GM18505 (cell line): ENCODE data around the gene CPLX1.

Source experiments
- ATAC-seq: cut with Tn5 transposase; IDR thresholded peaks from one replicate; pipeline ENCODE4 v1.9.1; 2021; ENCODE audit not compliant: unreplicated experiment
- POLR2A ChIP-seq: IDR thresholded peaks from 4 replicates; pipeline ENCODE4 v1.6.1; 2011; ENCODE audit warnings: borderline replicate concordance; ENCODE audit not compliant: insufficient read depth, insufficient read length; ENCODE audit errors: extremely low read depth

CPLX1 gene

DNA sequence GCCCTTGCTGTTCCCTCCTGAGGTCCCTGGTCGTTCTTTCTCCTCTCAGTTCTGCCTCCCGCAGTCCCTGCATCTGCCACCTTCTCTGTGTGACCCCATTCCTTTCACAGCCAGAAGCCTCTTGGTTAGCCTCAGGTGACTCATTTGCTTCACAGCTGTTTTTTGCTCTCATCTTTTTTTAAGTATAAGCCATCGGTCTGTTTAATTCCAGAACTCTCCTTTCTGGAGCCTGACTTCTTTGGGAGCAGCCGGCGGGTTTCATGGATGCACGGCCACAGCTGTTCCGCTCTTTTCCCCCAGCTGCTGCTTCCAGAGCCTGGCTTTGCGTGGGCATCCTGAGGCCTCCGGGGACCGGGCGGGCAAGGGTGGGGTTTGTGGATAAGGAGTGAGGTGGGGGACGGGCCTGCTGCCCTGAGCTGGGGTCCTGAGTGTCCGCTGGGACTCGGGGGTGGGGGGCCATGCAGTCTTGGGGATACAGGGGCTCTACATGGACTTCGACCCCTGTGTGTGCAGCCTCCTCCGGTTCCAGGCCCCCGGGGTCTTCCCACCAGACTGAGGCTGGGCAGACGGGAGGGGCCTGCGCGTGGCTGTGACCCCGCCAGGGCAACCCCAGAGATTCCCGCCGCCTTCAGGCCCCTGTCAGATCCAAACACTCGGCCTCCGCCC lies 73.6 kb downstream of the CPLX1 start:
- no peak for ATAC-seq
- no peak for TF ChIP-seq POLR2A

DNA sequence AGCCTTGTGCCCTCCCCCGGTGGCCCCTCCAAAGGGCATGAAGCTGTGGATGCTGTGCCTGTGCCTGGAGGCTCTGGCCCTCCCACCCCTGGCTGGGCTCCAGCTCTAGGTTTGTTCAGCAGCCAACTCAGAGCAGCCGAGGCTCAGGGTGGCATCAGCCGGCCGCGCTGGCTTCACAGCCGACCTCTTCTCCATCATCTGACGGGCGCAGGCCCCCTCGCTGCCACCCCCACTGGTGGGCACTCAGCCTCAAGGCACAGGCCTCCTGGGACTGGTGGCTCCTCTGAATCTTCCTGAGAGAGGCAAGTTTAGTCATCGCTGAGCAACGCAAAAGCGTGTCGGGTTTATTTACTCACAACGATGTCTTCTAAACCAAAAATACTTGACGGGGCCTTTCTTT lies 74.3 kb downstream of the CPLX1 start:
- ATAC-seq, result no peak
- no peak for TF ChIP-seq POLR2A

DNA sequence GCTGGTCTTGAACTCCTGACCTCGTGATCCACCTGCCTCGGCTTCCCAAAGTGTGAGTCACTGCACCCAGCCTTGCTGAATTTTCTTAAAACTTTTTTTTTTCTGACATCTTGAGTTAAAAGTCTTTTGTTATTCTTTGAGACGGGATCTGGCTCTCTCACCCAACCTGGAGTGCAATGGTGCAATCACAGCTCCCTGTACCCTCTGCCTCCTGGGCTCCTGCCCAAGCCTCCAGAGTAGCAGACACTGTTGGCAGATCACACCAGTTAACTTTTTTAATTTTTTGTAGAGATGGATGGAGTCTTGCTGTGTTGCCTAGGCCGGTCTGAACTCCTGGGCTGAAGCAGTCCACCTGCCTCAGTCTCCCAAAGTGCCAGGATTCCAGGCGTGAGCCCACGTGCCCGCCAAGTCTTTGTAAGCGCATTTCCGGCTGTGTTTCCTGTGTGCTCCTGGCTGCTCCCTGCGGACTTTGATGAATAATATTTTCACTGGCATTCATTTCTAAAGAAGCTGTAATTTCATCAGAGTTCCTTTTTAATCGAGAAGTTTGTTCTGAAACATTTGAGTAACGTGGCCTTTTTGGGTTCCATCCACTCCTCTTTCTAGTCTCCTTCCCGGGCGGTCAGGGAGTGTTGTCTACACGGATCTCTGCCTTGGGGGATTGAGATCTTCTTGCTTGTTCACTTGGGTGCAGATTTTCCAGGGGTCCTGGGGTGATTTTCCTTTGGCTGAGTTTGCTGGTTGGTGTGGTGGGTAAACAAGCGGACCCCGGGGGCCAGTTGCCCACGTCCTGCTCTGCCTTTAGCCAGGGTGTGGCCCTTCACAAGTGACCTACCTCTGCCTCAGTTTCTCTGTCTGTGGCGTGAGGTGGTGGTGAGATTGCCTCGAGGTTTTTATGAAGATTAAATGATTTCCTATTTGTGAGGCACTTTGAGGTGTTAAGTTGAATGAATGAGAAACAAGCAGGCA lies 75.9 kb downstream of the CPLX1 start:
- ATAC-seq, result no peak
- no peak for TF ChIP-seq POLR2A

DNA sequence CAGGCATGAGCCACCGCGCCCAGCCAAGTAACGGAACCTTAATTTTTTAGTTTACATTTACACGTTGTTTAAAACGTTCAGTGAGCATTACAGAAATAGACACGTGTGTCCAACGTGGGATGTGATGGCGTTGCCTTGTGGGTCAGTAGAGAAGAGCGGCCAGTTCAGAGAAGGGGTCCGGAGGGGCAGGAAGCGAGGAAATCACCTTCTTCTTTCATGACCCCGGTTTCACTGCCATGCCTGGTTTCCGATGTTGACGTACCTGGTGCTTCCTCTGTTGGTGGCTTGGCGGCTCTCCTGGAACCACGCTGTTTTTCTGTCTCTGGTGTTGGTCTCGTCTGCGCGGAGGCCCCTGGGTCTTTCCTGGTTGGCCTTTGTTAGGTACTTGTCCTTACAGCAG lies 77.5 kb downstream of the CPLX1 start:
- no peak for TF ChIP-seq POLR2A
- ATAC-seq, result no peak

DNA sequence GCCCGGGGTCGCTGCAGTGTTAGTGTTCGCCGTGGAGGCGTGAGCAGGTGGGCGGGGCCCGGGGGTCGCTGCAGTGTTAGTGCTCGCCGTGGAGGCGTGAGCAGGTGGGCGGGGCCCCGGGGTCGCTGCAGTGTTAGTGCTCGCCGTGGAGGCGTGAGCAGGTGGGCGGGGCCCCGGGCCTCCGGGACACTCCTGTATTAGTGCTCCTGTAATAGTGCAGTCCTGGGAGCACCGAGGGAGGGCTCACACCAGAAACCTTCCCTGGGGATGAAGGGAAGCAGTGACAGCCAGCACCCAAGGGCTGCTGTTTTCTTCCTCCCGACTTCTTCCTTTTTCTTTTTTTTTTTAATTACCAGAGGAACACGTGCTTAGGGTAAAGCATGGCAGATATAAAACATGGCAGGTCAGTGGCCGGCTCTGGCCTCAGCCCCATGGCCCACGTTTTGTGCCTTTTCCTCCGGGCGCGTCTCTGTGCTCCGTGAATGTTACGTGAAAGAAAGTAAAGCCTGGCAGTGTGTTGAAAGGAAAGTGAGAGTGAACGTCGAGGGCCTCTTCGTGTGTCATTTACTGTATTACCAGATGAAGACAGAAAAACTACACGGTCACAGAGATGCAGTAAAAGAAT lies 78.3 kb downstream of the CPLX1 start:
- no peak for ATAC-seq
- no peak for TF ChIP-seq POLR2A

DNA sequence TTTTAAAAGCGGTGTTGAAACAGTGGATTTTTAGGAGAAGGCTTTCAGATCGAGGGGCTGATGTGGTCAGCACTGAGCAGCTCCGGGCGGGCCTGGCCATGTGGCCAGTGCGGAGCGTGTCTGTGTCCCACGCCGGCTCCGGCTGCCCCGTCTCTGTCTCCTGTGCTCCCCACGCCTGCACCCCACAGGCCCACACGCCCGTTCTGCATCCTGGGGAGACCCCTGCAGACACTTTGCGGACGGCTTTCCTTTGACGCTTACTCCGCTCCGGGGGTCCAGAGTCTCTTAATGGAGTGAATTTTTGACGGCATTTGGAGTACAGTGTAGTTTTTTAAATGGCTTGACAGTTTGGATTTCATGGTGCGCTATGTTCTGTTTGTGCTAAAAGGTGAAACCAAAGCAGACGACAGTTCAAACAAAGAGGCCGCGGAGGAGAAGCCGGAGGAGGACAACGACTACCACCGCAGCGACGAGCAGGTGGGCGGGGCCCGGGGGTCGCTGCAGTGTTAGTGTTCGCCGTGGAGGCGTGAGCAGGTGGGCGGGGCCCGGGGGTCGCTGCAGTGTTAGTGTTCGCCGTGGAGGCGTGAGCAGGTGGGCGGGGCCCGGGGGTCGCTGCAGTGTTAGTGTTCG lies 81.6 kb downstream of the CPLX1 start:
- no peak for ATAC-seq
- TF ChIP-seq POLR2A, result no peak

DNA sequence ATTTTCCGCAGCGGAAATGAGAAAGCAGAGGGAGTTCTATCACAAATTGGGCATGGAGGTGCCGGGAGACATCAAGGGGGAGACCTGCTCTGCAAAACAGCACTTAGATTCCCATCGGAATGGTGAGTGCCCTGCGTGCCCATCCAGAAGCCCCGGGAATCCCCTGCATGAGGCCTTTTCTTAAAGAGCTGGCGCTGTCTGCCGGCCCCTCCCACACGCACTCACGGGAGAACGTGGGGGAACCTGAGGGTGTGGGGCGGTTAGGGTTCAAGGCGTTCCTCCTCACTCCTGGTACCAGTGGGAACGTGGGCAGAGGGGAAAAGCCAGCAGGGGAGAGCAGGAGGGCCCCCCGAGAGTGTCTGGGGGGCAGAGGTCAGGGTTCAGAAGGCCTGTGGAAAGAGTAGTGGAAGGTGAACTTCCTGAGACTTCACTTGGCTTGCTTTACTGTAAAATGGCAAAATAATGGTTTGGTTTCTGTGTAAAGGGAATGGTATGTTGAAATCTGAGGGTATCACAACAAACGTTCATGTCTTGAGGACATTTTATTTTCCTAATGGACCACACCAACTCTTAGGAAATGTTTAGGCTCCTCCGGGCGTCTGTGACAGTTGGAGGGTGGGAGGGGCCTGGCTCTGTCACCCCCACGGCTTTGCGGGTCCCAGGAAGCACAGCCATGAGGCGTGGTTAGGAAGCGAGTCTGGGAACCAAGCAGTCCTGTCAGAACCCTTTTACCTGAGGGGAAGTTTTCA lies 82.3 kb downstream of the CPLX1 start:
- TF ChIP-seq POLR2A, result no peak
- no peak for ATAC-seq

DNA sequence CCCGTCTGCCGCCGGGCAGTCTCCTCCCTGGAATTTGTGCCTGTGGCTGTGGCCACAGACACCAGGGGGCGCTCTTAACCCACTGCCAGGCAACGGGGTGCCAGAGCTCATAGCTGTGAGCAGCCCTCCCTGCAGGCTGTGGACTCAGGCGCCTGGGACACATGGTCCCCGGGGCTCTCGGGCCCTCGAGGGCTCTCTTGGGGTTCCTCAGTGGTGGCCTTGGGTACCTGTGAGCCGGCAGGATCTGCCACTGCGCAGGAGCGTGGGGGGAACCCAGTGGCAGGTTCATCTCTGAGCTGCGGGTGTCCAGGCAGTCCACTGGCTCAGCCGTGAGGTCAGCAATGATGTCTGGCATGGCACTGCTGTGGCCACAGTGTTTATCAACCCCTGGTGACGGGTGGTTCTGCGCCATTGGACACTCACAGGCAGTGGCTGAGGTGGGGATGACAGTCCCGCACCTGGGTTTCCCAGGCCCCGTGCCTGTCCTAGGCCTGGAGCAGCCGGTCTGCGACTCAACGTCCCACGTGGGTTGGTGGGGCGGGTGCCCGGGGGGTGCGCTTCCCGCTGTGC lies 83.1 kb downstream of the CPLX1 start:
- no peak for TF ChIP-seq POLR2A
- ATAC-seq, result no peak

DNA sequence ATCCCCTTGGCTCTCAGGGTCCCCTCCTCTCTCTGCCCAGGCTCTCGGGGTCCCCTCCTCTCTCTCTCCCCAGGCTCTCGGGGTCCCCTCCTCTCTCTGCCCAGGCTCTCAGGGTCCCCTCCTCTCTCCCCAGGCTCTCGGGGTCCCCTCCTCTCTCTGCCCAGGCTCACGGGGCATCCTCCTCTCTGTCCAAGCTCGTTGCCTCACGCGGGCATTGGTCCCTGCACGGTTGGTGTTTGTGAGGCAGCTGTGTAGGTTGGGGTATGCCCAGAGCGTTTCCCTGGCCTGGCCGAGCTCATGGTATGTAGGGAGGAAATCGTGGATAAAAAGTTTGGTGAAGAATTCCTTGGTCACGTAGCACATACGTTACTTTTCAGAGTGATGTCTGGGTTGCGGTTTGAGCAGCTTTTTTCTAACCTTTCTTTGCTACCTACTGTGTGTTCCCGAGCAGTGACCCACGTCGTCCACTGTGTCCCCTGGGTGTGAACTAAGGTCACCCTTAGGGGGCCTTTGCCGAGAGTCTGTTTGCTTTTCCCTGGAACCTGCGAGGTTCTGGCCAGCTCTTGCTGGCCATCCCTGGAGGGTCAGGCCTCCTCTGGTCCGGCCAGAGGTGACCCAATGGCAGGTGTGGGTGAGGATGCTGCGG lies 83.7 kb downstream of the CPLX1 start:
- TF ChIP-seq POLR2A, result no peak
- ATAC-seq, result no peak

DNA sequence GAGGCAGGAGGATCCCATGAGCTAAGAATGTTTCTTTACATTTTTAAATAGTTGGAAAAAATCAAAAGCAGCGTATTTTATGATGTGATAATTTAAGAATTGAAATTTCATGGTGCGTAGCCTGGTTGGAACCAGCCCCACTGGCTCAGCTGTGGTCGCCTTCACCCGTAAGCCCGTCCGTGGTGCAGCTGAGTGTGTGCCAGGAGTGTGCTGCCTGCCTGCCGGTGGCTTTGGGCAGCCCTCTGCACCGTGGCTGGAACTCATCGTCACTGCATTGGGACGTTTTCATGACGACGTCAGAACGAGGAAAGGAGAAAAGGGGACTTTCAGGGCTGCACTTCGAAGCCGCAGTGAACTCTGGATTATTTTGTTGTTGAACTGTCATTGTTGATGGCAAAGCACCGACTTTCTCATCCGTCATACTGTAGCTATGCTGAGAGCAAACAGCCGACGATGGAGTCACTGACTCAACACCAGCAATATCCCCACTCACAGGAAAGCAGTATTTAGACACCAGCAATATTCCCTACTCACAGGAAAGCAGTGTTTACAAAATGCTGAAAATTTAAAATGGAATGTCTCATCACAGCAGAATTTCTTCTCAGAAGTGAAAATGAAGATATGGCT lies 85.2 kb downstream of the CPLX1 start:
- ATAC-seq, result no peak
- no peak for TF ChIP-seq POLR2A

DNA sequence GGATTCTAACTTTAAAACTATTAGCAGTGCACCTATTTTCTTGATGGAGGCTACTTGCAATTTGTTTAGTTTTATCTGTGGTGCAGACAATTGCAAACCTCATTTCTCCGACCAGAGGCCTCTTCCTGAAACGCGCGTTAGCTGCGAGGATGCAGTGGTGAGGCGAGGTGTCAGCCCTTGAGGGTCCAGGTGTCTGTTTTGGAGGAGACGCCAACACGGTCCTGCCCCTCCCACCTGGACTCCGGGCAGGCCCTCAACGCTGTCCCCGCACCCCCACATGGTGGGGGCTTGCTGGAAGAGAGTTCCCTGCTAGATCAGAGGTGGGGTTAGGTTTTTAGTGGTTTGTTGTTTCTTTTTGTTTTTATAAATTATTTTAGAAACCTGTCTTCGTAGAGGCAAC lies 85.9 kb downstream of the CPLX1 start:
- ATAC-seq, result no peak
- TF ChIP-seq POLR2A, result no peak
